ENCODE data around the gene ENO3. TPM values are rescaled to one million over a fixed set of nuclear protein-coding genes. Genes with fewer than 3 reads are reported as not detected.

Gene ENO3
- total RNA-seq, 4 donors from 2014 or later = 1.0 to 7.9 (median 4.9) TPM

GRCh38 chr17:4972752-4973151, 21.8 kb downstream of the ENO3 start:
- DNase-seq (ENCODE audit: low spot score in 2 of 2) = no peak
- H3K4me3 ChIP-seq (ENCODE audit: low read depth, poor library complexity, severe bottlenecking) = no peak overlapping the region
- TF ChIP-seq CTCF (IDR thresholded peaks at IDR 0.05) (no peak), POLR2A (IDR thresholded peaks at IDR 0.05) (no peak)
- WGBS, 2 donors = 83 to 92% methylated on average over 12 of the region's 12 CpGs
- intact Hi-C loops (cut with DNase I; ENCODE audit: low total_unique reads) = no loop called here

GRCh38 chr17:4973256-4974114, 22.6 kb downstream of the ENO3 start:
- H3K4me3 ChIP-seq (ENCODE audit: low read depth, poor library complexity, severe bottlenecking) = no peak overlapping the region
- intact Hi-C loops (cut with DNase I; ENCODE audit: low total_unique reads) = no loop called here
- no peak for DNase-seq (ENCODE audit: low spot score in 2 of 2)
- TF ChIP-seq POLR2A (IDR thresholded peaks at IDR 0.05) (no peak), CTCF (IDR thresholded peaks at IDR 0.05) (no peak)
- 90 to 92% methylated on average over 10 of the region's 10 CpGs for WGBS, 2 donors

GRCh38 chr17:4974115-4974670, 23.3 kb downstream of the ENO3 start:
- intact Hi-C loops (cut with DNase I; ENCODE audit: low total_unique reads) = no loop called here
- no peak for DNase-seq (ENCODE audit: low spot score in 2 of 2)
- WGBS, 2 donors = 89 to 93% methylated on average over 9 of the region's 9 CpGs
- H3K4me3 ChIP-seq (ENCODE audit: low read depth, poor library complexity, severe bottlenecking) = no peak overlapping the region
- TF ChIP-seq POLR2A (IDR thresholded peaks at IDR 0.05) = no peak
- TF ChIP-seq CTCF (IDR thresholded peaks at IDR 0.05) = no peak

GRCh38 chr17:4978726-4979125, 27.8 kb downstream of the ENO3 start:
- no peak for TF ChIP-seq POLR2A (IDR thresholded peaks at IDR 0.05)
- intact Hi-C loops (cut with DNase I; ENCODE audit: low total_unique reads) = no loop called here
- DNase-seq (ENCODE audit: low spot score in 2 of 2) = no peak
- no peak overlapping the region for H3K4me3 ChIP-seq (ENCODE audit: low read depth, poor library complexity, severe bottlenecking)

- no peak for DNase-seq (ENCODE audit: low spot score in 2 of 2)
- intact Hi-C loops (cut with DNase I; ENCODE audit: low total_unique reads) = loop anchor here (10.0 kb wide), 1 partner anchor 74 kb away; no protein-coding TSS in a partner anchor
- TF ChIP-seq POLR2A (IDR thresholded peaks at IDR 0.05) (no peak), CTCF (IDR thresholded peaks at IDR 0.05) (peak in 1 of 3 donors; percentile 72)
- WGBS, 2 donors = 36 to 42% methylated on average over 6 of the region's 6 CpGs
- no peak overlapping the region for H3K4me3 ChIP-seq (ENCODE audit: low read depth, poor library complexity, severe bottlenecking)
Observed at GRCh38 chr17:4980644-4981216, 29.8 kb downstream of the ENO3 start.

GRCh38 chr17:4982305-4982704, 31.4 kb downstream of the ENO3 start:
- intact Hi-C loops (cut with DNase I; ENCODE audit: low total_unique reads) = loop anchor here (10.0 kb wide), 1 partner anchor 72 kb away; no protein-coding TSS in a partner anchor
- TF ChIP-seq POLR2A (IDR thresholded peaks at IDR 0.05) = no peak
- no peak for TF ChIP-seq CTCF (IDR thresholded peaks at IDR 0.05)
- WGBS, 2 donors = 54 to 72% methylated on average over 5 of the region's 5 CpGs
- DNase-seq (ENCODE audit: low spot score in 2 of 2) = no peak
- no peak overlapping the region for H3K4me3 ChIP-seq (ENCODE audit: low read depth, poor library complexity, severe bottlenecking)
